Measurements from ENCODE around the gene FBLN1.

- TF ChIP-seq, protein P1, sequence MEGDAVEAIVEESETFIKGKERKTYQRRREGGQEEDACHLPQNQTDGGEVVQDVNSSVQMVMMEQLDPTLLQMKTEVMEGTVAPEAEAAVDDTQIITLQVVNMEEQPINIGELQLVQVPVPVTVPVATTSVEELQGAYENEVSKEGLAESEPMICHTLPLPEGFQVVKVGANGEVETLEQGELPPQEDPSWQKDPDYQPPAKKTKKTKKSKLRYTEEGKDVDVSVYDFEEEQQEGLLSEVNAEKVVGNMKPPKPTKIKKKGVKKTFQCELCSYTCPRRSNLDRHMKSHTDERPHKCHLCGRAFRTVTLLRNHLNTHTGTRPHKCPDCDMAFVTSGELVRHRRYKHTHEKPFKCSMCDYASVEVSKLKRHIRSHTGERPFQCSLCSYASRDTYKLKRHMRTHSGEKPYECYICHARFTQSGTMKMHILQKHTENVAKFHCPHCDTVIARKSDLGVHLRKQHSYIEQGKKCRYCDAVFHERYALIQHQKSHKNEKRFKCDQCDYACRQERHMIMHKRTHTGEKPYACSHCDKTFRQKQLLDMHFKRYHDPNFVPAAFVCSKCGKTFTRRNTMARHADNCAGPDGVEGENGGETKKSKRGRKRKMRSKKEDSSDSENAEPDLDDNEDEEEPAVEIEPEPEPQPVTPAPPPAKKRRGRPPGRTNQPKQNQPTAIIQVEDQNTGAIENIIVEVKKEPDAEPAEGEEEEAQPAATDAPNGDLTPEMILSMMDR (IDR thresholded peaks at IDR 0.05), result no peak
- TF ChIP-seq POLR2A (IDR thresholded peaks at IDR 0.05), result no peak
- no peak for TF ChIP-seq POLR2AphosphoS5 (IDR thresholded peaks at IDR 0.05)
Observed at GRCh38 chr22:45550891-45551290, 48.2 kb downstream of the FBLN1 start.

Data from stomach (tissue), 4 donors.